Measurements from ENCODE around the gene NUP107.

- TF ChIP-seq PATZ1 (CRISPR knock-in tag; IDR thresholded peaks at IDR 0.05; ENCODE audit: borderline replicate concordance): no peak
- TF ChIP-seq ISL1 (CRISPR knock-in tag; IDR thresholded peaks at IDR 0.05): no peak
- TF ChIP-seq TCF4 (CRISPR knock-in tag; IDR thresholded peaks at IDR 0.05; ENCODE audit: borderline replicate concordance): no peak
- no peak for TF ChIP-seq ZNF565 (CRISPR knock-in tag; conservative IDR thresholded peaks at IDR 0.05; ENCODE audit: low read depth)
- TF ChIP-seq CSRNP3 (CRISPR knock-in tag; IDR thresholded peaks at IDR 0.05): no peak
- no peak for TF ChIP-seq ARNTL (CRISPR knock-in tag; IDR thresholded peaks at IDR 0.05; ENCODE audit: borderline replicate concordance, low read depth)
- TF ChIP-seq CREB5 (CRISPR knock-in tag; IDR thresholded peaks at IDR 0.05; ENCODE audit: low read depth): no peak
- TF ChIP-seq SNAI2 (CRISPR knock-in tag; IDR thresholded peaks at IDR 0.05): no peak
- TF ChIP-seq RARB (CRISPR knock-in tag; IDR thresholded peaks at IDR 0.05): no peak
- TF ChIP-seq ZFP3 (CRISPR knock-in tag; IDR thresholded peaks at IDR 0.05): no peak
- TF ChIP-seq BACH2 (CRISPR knock-in tag; IDR thresholded peaks at IDR 0.05; ENCODE audit: borderline replicate concordance): no peak
- TF ChIP-seq OSR1 (CRISPR knock-in tag; IDR thresholded peaks at IDR 0.05): no peak
- TF ChIP-seq CSDC2 (CRISPR knock-in tag; IDR thresholded peaks at IDR 0.05): no peak
Measured at GRCh38 chr12:68641138-68641537, 45.6 kb upstream of the NUP107 start.
